ENCODE measurements around the gene FASTKD3.
"Not testable (repeated sequence)": the region's sequence is repeated elsewhere in the genome, so short reads cannot be mapped to it uniquely, and the experiment has no call there.

Gene FASTKD3, protein sequence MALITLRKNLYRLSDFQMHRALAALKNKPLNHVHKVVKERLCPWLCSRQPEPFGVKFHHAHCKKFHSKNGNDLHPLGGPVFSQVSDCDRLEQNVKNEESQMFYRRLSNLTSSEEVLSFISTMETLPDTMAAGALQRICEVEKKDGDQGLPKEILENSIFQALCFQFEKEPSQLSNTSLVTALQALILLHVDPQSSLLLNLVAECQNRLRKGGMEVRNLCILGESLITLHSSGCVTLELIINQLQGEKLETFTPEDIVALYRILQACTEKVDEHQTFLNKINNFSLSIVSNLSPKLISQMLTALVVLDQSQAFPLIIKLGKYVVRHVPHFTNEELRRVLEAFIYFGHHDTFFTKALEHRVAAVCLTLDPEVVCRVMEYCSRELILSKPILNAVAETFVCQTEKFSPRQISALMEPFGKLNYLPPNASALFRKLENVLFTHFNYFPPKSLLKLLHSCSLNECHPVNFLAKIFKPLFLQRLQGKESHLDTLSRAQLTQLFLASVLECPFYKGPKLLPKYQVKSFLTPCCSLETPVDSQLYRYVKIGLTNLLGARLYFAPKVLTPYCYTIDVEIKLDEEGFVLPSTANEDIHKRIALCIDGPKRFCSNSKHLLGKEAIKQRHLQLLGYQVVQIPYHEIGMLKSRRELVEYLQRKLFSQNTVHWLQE

DNA sequence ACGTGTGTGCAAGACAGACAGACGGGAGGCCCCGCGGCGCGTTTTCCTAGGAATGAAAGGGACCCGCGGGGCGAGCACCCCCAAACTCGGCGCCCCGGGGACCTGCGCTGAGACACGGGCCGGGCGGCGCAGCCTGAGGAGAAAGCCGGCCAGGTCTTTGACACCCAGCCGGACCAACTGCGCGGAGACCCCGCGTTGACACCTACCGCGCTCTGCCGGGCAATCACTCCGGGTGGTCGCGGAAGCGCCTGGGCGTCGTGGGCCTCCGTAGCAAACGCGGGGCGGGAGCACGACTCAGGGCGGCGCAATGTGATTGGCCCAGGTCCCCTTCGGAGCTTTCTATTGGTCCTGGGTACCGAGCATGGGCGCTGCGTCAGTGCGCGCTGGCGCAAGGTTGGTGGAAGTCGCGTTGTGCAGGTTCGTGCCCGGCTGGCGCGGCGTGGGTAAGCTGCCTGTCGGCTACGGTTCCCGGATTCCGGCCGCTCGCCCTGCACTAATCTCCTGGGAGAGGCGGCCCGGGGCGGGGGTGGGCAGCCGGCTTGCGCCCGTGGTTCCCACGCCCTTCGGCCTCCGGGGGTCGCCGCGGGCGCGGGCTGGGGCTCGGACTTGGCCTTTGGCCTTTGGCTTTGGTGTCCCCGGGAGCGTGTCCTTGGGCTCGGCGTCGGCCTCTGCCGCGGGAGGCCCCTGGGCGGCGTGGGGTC, at the start of gene FASTKD3, which contains the start of gene MTRR:
Gene FASTKD3 (minus strand): TSS at position 259 of the 701 bp plus-strand sequence. CDS start 948 bp downstream, outside the sequence.
Gene MTRR (plus strand): TSS at position 376 of the 701 bp plus-strand sequence. CDS start 1,647 bp downstream, outside the sequence.
- DNase-seq (ENCODE audit: low read depth, low spot score) = peak; percentile 78

DNA sequence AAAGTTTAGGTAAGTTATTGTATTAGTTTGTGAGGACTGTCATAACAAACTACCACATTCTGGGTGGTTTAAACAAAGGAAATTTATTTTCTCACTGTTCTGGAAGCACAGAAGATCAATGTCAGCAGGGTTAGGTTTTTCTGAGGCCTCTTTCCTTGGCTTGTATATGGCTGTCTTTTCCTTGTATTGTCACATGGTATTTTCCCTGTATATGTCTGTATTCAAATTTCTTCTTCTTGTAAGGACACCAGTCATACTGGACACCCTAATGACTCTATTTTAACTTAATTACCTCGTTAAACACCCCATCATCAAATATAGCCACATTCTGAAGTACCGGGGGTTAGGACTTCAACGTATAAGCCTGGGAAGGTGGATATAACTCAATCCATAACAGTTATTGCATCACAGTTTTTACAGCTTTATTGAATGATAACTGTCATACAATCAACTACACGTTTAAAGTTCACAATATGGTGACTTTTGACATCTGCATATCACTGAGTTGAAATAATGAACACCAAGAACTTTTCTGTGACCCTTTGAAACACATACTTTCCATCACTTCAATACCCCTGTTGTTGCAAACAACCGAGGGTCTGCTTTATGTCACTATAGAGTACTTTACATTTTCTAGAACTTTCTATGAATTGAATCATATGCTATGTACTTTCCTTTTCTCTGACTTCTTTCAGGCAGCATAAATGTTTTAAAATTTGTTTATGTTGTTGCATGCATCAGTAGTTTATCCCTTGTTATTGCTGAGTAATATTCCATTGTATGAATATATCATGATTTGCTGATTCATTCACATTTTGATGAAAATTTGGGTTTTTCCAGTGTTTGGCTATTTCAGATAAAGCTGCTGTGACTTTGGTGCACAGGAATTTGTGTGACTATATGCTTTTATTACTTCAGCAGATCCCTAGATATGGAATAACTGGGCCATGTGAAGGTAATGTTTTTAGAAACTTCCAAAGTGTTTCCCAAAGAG, 48.6 kb upstream of the FASTKD3 start:
- no peak for DNase-seq (ENCODE audit: low read depth, low spot score)

DNA sequence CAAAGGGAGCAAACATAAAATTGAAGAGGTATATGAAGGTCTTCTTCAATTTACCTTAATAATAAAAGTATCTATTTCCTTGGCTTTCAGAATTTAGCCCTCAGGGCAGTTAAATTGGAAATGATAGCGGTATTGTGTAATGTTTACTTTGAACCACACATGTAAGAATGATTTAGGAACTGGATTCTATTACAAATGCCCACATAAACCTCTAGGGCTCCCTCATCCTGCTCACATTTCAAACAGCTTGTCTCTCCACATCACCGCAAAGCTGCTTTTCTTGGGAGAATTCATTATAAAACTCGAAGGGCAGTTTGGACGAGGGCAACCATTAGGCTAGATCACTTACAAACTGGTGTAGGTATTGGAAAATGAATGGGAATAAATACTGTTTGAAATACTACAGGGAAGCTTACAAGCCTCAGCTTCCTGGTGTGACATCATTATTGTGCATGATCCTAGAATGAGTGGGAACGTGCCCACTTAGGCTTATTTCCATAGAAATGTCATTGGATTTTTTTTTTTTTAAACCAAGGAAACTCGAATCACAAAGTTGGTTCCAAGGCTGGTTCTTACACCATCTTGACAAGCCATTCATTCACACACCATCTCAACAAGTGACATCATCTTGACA, 47.5 kb upstream of the FASTKD3 start:
- no peak for DNase-seq (ENCODE audit: low read depth, low spot score)

DNA sequence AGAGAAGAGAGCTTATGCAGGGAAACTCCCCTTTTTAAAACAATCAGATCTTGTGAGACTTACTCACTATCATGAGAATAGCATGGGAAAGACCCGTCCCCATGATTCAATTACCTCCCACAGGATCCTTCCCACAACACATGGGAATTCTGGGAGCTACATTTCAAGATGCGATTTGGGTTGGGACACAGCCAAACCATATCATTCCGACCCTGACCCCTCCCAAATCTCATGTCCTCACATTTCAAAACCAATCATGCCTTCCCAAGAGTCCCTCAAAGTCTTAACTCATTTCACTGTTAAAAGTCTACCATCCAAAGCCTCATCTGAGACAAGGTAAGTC, 42.6 kb upstream of the FASTKD3 start:
- DNase-seq (ENCODE audit: low read depth, low spot score) = not testable (repeated sequence)

DNA sequence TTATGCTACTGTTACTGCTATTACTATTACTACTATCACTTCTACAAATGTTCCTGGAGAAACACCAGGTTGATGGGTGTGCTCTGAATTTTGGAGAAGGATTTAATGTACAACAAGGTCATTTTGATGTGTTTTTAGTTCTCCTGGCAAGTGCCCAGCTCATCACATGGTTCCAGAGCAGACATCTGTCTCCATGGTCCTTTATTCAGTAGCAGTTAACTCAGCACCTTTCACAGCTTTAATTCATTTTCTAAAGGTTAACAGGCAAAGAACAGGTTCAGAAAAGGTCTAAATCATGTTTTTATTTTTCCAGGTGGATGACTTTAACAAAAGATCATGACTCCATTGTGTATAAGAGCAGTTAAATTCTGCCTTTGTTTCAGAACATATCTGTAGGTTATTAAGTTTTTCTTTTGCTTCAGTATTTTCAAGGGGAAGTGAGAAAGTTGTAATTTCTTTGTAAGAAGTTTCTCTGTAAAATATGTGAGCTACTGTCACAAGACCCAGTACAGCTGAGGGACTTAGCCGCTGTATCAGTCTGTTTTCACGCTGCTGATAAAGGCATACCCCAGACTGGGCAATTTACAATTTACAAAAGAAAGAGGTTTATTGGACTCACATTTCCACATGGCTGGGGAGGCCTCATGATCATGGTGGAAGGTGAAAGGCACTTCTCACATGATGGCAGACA, 42.1 kb upstream of the FASTKD3 start:
- no peak for DNase-seq (ENCODE audit: low read depth, low spot score)

DNA sequence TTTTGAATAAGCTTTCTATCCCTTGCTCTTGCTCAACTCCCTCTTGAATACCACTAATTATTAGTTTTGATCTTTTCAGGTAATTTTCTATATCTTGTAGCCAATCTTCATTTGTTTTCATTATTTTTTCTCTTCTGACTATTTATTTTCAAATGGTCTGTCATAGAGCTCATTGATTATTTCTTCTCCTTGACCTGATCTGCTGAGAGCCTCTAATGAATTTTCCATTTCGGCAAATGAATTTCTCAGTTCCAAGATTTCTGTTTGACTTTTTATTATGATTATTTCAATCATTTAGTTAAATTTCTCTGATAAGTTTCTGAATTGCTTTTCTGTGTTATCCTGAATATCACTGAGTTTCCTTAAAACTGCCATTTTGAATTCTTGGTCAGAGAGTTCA, 39.5 kb upstream of the FASTKD3 start:
- DNase-seq (ENCODE audit: low read depth, low spot score) = no peak

DNA sequence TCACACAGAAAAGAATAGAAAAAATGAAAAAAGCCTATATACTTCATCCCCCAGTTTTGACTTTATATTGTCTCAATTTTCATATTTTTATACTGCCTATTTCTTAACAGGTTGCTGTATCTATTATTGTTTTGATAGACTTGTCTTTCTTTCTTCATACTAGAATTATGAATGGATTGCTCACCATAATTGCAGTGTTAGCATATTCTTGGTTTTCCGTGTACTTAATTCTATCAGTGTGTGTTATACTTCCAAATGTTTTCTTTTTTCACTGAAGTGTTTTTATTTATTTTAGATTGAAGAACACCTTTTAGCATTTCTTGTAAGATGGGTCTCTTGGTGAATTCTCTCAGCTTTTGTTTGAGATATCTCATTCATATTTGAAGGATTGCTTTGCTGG, 38.8 kb upstream of the FASTKD3 start:
- DNase-seq (ENCODE audit: low read depth, low spot score) = no peak

DNA sequence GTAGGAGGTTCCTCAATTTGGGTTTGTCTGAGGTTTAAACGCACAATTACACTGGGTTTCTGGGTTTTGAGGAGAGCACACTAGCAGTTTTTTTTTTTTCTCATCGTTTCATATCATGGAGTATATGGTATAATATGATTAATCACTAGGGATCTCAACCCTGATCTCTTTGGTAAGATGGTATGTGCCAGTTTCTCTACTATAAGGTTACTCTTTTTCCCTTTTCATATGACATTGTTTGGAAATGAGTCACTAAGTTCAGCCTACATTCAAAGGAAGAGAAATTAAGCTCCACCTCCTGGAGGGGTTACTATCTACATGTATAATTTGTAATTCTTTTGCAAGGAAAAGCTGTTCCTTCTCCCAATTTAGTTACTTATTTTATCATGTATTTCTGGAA, 35.3 kb upstream of the FASTKD3 start:
- DNase-seq (ENCODE audit: low read depth, low spot score) = no peak

DNA sequence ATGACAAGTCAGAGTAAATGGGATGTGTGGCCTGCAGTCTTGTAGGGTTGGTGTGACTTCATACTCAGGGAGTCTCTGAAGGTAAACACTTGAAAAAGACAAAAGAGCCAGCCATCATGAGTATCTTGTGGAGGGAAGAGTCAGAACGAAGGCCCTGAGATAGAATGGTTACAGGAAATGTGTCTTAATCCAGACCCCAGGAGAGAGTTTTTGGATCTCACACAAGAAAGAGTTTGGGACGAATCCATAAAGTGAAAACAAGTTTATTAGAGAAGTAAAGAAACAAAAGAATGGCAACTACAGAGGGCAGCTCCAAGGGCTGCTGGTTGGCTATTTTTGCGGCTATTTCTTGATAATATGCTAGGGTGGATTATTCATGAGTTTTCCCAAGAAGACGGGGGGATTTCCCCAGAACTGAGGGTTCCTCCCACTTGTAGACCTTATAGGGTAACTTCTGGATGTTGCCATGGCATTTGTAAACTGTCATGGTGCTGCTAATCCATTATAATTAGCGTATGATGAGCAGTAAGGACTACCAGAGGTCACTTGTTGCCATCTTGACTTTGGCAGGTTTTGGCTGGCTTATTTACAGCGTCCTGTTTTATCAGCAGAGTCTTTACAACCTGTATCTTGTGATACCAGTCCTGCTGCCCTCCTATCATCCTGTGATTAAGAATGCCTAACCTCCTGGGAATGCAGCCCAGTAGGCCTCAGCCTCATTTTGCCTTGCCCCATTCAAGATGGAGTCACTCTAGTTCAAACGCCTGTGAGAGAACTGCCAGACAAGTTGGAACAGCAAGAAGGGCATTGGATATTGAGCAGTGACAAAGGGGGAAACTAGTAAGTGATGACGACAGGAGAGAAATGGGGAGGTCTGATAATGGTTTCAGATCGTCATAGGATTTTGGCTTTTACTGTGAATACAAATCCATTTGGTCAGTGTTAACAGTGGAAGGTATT, 34.1 kb upstream of the FASTKD3 start:
- no peak for DNase-seq (ENCODE audit: low read depth, low spot score)

DNA sequence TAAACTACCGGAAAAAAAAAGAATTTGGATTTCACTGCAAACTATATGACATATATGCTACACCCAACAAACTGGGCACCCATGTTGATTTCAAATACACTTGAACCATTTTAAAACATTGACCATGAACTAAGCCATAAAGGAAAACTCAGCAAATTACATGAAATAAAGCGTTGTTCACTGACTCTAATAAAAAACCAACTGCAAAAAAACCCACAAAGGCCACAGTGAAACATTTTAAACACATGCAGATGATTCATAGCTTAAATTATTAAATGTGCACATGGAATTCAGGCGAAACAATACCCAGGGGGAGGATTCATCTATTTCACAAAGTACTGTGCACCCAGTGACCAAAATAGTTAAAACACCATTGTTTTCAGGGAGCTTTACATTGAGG, 33.4 kb upstream of the FASTKD3 start:
- no peak for DNase-seq (ENCODE audit: low read depth, low spot score)

DNA sequence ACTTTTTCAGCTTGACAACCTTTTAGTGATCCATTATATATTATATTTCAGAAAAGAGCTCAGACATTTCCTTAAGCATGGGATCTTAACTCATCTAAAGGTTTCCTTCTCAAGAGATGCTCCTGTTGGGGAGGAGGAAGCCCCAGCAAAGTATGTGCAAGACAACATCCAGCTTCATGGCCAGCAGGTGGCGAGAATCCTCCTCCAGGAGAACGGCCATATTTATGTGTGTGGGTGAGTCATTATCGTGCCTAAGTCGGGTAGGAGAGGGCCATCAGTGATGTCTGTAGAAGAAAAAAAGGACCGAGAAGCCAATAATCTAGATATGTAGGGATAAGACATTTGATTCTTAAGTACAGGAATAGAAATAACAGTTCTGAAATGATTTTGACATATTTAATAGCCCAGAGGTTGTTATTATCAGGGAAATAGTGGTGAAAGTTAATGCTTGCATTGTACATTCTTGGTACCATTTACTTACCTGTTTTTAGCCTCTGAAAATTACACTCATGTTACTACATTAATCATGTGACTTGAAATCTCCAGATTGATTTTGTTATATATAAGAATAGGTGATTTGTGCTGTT, 28.3 kb upstream of the FASTKD3 start:
- no peak for DNase-seq (ENCODE audit: low read depth, low spot score)

DNA sequence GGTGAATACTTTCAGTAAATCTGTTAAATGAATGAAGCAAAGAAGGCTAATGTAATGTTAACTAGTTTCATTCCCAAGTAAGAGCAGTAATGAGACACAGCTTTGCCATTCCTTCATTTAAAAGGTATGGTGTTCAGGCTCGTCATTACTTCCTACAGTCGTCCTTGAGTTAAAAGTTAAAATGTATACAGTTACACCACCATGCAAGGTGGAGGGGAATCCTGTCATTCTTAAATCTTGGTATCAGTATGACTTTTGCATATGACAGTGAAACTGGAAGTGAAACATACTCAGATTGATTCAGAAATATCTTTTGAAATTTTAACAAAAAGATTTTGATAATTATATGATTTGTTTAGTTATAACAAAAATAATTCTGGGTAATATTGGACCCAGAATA, 26.0 kb upstream of the FASTKD3 start:
- no peak for DNase-seq (ENCODE audit: low read depth, low spot score)

DNA sequence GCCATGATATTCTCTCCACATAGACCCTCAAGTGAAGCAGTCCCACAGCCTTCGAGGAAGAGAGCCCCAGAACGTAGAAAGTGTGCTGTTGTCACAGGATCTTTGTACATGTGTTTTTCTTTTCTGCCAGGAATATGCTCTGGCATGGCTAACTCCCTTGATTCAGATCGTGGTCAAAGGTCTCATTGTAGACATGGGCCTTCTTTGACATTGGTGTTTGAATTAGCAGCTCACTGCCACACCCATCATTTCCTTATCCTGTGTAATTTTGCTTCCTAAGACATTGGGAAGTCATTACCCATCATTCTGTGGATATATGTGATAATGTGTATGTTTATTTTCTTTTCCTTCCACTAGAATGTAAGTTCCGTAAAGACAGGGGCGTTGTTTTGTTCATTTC, 25.6 kb upstream of the FASTKD3 start:
- DNase-seq (ENCODE audit: low read depth, low spot score) = no peak

DNA sequence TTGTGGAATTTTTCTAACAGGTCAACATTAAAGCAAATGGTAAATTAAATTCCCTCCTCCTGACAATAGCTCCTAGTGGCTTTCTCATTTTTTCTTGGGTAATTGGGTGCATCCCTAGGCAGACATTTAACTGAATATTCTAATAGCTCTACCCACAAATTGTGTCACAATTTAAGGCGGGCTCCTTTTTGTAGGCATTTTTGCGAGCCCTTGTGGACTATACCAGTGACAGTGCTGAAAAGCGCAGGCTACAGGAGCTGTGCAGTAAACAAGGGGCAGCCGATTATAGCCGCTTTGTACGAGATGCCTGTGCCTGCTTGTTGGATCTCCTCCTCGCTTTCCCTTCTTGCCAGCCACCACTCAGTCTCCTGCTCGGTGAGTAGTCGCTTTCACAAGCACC, 20.1 kb upstream of the FASTKD3 start:
- no peak for DNase-seq (ENCODE audit: low read depth, low spot score)

DNA sequence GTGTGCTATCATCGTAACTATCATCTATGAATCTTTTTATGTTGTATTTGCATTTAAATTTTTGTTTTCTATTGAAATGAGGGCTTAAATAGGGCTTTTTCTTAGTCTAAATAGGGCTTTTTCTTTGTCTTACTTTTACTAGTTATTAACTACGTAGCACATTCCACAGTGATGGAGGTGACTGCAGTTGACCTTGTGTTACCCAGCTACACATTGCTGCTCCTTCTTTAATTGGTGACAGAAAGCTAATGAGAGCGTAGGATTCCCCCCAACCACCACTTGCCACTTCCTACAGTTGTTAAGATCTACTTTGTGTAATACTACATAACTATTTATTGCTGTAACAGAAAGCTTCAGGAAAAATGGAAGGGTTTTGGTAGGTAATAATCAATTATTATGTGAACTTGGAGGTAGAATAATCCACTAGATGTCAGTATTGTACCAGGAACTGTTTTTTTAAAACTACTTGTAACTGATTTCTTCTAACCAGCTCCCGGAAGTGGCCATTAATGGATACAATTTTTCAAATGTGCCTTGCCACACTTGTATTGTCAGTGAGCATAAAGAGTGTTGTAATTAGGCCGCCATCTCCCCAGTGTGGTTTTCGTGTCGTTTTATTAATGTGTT, 18.1 kb upstream of the FASTKD3 start:
- peak; percentile 17 for DNase-seq (ENCODE audit: low read depth, low spot score)

DNA sequence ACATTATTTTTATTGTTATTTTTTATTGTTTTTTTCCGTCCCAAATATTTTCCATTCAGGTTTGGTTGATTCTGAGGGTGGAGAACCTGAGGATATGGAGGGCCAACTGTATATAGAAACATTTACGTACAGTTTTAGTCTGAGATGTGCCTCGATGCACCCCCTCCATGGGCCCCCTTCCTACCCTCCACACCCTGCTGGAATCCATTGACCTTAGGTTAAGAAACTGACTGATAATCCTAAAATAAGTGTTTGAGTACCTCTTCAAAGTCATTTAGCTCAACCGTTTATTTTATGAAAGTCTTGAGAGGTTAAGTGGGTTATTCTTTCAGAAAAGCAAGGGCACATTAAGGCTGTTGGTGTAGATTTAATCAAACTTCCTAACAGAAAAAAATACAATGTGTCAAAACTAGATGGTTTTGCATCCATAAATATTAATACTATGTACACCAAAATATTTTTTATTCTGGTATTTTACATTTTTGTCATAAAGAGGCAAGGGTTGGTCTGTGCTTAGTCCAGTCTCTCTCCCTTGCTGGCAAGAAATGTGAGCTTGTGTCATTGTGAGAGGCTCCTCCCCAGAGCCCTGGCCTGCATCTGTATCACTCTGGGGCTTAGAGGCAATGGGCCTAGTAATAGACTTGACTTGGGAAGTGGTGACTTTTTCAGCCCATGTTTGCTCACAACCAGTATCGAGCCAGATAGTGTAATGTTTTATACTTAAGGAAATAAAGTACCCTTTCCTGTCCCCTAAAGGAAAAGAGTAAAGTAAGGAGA, 15.8 kb upstream of the FASTKD3 start:
- DNase-seq (ENCODE audit: low read depth, low spot score) = no peak

DNA sequence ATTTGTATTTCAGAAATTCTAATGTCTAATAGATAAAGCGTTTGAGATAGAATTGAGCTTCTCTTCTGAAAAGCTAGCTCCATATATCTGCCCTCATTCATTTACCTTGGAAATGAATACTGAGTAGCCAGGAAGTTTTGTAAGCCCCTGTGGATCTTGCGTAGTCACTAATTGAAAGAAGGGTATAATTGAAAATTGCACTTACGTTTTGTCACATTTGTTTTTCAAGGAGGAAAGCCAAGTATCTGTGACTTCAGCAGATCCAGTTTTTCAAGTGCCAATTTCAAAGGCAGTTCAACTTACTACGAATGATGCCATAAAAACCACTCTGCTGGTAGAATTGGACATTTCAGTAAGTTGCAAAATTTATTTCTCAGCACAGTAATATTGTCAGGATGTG, 14.1 kb upstream of the FASTKD3 start:
- DNase-seq (ENCODE audit: low read depth, low spot score) = no peak
